BJ (cell line): ENCODE data around the gene ALOX5. TPM values are rescaled to one million over a fixed set of nuclear protein-coding genes. Genes with fewer than 3 reads are reported as not detected.

Source experiments
- CTCF ChIA-PET: fragments of 350-600 bp; formaldehyde crosslinking; extraction: SDS; loops from one replicate; lab custom pipeline; 2021; ENCODE audit warnings: antibody characterized with exemption, inconsistent platforms; lab: Yijun Ruan, JAX
- POLR2A ChIA-PET: fragments of 300-600 bp; sonication (Branson Sonifier 250); formaldehyde crosslinking; extraction: SDS; loops from one replicate; lab custom pipeline; 2021; ENCODE audit warnings: antibody characterized with exemption; lab: Charles Lee
- DNase-seq: peaks from one replicate; pipeline ENCODE4 v3.0.0-alpha.2; 2011; ENCODE audit warnings: low read depth
- H3K27me3 ChIP-seq: 2 replicates; pipeline ENCODE4 v1.6.0; 2011; ENCODE audit warnings: low read length; ENCODE audit not compliant: control insufficient read depth, insufficient read depth
- H3K36me3 ChIP-seq: 2 replicates; pipeline ENCODE4 v1.5.1; 2011; ENCODE audit warnings: low read length; ENCODE audit not compliant: control insufficient read depth, insufficient read depth
- H3K4me3 ChIP-seq: 2 replicates; pipeline ENCODE4 v1.5.1; 2011; ENCODE audit warnings: low read depth, mild to moderate bottlenecking, control low read depth, low read length
- polyA plus RNA-seq: library from polyadenylated mRNA; depleted of rRNA; stranded (reverse); fragments of >200 nt; gene quantifications from 2 replicates; pipeline ENCODE4 v1.2.3, GENCODE V29; 2011
- TF ChIP-seq, protein P1 (sequence below): IDR thresholded peaks from 2 replicates; pipeline ENCODE4 v1.5.1; 2011; ENCODE audit warnings: low read depth, mild to moderate bottlenecking, control low read depth, inconsistent platforms, low read length, moderate library complexity; ENCODE audit not compliant: insufficient read depth

Gene ALOX5
- polyA plus RNA-seq, 1 experiment, result not detected

DNA sequence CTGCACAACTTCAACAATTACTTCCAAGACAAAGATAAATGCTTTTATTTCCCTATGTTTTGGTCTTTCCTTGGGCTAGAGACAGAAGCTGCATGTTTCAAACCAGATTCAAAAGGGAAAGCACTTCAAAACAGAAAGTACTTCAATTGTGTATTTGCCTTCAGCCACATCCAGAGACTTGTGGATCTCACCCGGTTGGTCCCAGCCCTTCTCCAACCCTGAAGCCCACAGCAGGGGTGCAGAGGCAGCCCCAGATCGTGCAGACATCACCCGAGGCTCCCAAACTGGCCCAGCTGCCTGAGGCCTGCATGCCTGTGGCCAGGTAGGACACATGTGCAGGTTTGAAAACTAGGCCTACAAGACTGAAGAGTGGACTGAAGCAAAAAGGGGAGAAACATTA is 80.8 kb downstream of the ALOX5 start:
- TF ChIP-seq, protein P1, sequence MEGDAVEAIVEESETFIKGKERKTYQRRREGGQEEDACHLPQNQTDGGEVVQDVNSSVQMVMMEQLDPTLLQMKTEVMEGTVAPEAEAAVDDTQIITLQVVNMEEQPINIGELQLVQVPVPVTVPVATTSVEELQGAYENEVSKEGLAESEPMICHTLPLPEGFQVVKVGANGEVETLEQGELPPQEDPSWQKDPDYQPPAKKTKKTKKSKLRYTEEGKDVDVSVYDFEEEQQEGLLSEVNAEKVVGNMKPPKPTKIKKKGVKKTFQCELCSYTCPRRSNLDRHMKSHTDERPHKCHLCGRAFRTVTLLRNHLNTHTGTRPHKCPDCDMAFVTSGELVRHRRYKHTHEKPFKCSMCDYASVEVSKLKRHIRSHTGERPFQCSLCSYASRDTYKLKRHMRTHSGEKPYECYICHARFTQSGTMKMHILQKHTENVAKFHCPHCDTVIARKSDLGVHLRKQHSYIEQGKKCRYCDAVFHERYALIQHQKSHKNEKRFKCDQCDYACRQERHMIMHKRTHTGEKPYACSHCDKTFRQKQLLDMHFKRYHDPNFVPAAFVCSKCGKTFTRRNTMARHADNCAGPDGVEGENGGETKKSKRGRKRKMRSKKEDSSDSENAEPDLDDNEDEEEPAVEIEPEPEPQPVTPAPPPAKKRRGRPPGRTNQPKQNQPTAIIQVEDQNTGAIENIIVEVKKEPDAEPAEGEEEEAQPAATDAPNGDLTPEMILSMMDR, result no peak
- no peak for DNase-seq
- H3K4me3 ChIP-seq, result no peak overlapping the region
- no peaks in the 10 kb centered on the region for H3K27me3 ChIP-seq
- ChIA-PET CTCF (interaction anchor here (1.0 to 2.4 kb wide), 2 partner anchors 10 to 12 kb away, joined by 3 to 7 read pairs; no protein-coding TSS in a partner anchor), POLR2A (no interaction called here)
- H3K36me3 ChIP-seq, result no peaks in the 10 kb centered on the region; the same call in none of the 2 replicates

DNA sequence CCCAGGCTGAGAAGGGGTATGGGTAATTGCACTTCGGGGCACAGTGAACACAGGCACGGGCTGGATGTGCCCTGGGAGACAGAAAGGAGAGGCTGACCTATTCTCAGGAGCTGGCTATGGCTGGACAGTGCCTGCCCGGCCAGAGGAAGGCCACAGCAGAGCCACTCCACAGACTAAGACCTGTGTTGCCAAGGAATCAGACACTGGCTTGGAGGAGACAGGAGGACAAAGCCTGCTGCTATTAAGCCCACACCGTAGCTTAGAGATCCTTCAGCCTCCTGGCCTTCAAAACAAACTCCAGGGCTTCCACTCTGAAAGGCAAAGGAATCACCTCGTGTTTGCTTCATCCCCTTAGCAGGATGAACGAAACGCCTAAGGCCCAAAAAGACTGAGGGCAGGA is 82.2 kb downstream of the ALOX5 start:
- Histone ChIP-seq H3K4me3 (no peak overlapping the region), H3K36me3 (no peaks in the 10 kb centered on the region; the same call in none of the 2 replicates), H3K27me3 (no peaks in the 10 kb centered on the region)
- ChIA-PET POLR2A (no interaction called here), CTCF (interaction anchor here (2.4 kb wide), 1 partner anchor 9 kb away, joined by 7 read pairs; no protein-coding TSS in a partner anchor)
- TF ChIP-seq, protein P1, result no peak
- no peak for DNase-seq

DNA sequence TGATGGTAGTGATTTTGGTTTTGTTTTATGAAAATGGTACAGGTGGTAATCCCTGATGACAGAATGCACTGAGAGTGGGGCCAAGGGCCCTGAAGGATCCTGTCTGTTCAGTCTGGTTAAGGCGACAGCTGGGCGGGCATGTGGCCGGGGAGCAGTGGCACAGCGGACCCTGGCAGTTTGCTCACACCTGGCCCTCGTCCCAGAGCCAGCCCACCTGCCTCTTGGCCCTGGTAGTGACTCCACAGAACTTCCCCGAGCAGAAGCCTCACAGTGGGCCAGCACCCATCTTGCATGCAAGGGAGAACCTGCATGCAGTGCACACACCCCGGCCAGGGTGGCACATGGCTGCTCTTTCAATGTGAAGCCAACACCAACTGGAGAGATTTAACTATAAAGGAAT is 82.8 kb downstream of the ALOX5 start:
- CTCF ChIA-PET, result no interaction called here

DNA sequence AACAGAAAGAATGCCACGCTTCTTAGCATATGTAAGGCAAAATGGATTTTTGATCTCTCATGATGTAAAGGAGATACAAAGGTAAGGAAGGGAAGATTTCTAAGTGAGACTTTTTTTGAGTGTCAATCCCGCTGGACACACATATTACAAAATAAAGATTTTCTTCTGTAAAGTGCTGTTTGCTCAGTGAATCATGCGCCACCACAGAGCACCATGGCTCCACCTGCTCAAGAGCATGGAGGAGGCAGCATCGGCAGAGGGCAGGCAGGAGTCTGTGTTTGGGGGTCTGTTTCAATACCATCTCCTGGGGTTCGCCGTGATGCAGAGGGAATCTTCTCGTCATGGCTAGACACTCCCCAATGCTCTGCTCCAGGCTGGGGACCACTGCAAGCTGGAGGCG is 83.5 kb downstream of the ALOX5 start:
- POLR2A ChIA-PET, result no interaction called here
- H3K27me3 ChIP-seq, result no peaks in the 10 kb centered on the region
- TF ChIP-seq, protein P1, result no peak
- no peak for DNase-seq
- H3K4me3 ChIP-seq, result no peak overlapping the region
- CTCF ChIA-PET, result no interaction called here
- H3K36me3 ChIP-seq, result no peaks in the 10 kb centered on the region; the same call in none of the 2 replicates

More for the DNA sequence above, 82.8 kb downstream of the ALOX5 start:
- TF ChIP-seq, protein P1, result no peak
- POLR2A ChIA-PET, result no interaction called here
- H3K27me3 ChIP-seq, result no peaks in the 10 kb centered on the region
- no peak for DNase-seq
- H3K36me3 ChIP-seq, result no peaks in the 10 kb centered on the region; the same call in none of the 2 replicates
- H3K4me3 ChIP-seq, result no peak overlapping the region

DNA sequence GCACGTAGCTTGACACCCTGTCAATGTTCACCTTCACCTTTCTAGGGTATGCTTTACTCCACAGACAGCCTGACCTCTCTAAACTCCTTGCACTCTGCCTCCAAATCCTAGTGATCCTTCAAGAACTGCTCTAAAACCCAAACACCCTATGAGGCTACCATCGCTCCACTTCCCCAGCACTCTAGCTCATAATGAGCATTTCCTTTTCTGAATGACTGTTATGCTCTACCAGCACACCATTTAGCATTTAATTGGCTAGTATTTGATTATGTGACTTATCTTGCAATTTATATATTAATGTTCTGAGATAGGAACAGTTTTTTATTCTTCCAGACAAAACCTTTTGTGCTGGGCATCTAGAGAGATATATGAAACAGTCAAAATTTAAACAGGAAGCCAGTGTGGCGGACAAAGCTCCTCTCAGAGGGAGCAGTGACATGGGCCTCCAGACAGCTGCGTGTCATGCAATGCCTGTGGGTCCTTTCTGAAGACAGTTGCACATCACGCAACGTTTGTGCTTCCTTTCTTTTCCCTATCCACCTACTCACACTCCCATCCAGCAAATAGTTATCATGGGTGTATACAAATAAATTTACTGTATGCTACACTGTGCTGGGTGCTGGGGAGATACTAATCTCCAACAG is 86.3 kb downstream of the ALOX5 start:
- CTCF ChIA-PET, result no interaction called here
- no peak overlapping the region for H3K4me3 ChIP-seq
- POLR2A ChIA-PET, result no interaction called here

More for the DNA sequence above, 86.3 kb downstream of the ALOX5 start:
- DNase-seq, result no peak
- no peaks in the 10 kb centered on the region; the same call in none of the 2 replicates for H3K36me3 ChIP-seq
- TF ChIP-seq, protein P1, result no peak
- H3K27me3 ChIP-seq, result no peaks in the 10 kb centered on the region
